HepG2 (cell line): ENCODE results near the gene CFAP100. TPM values are rescaled to one million over a fixed set of nuclear protein-coding genes. Genes with fewer than 3 reads are reported as not detected.

Source experiments
- AGO2 ChIP-seq: fragments of 200-400 bp; formaldehyde crosslinking; optimal IDR thresholded peaks from 2 replicates; pipeline ENCODE3; 2017; ENCODE audit warnings: mild to moderate bottlenecking, low read depth, low read length, moderate library complexity
- ASH2L ChIP-seq: fragments of 300-600, 200-600 bp; sonication (generic); IDR thresholded peaks from 2 replicates; pipeline ENCODE4 v1.7.0; 2017; ENCODE audit warnings: low read depth, mild to moderate bottlenecking, moderate library complexity, mixed read lengths, low read length; ENCODE audit not compliant: insufficient read length
- ATF4 ChIP-seq, 2 experiments: fragments of 450-650 bp in 1 of 2; sonication (generic) in 1 of 2; formaldehyde crosslinking; IDR thresholded peaks; 2 replicates each; pipeline versions ENCODE4 v1.5.0 to v1.8.0; 2020 to 2022; ENCODE audit warnings: mild to moderate bottlenecking in 1 of 2, missing genetic modification reagents in 1 of 2
- ATF6 ChIP-seq: sonication (generic); formaldehyde crosslinking; conservative IDR thresholded peaks from 2 replicates; pipeline ENCODE4 v1.4.0; 2020; ENCODE audit warnings: missing genetic modification reagents
- ATF7-NPFF ChIP-seq: sonication (generic); formaldehyde crosslinking; IDR thresholded peaks from 2 replicates; pipeline ENCODE4 v1.8.1; 2023; ENCODE audit warnings: mild to moderate bottlenecking, low read depth, missing genetic modification reagents, moderate library complexity
- CBX5 ChIP-seq: sonication (generic); formaldehyde crosslinking; IDR thresholded peaks from 2 replicates; pipeline ENCODE4 v1.4.0; 2020; ENCODE audit warnings: missing genetic modification reagents, borderline replicate concordance
- CENPT ChIP-seq: sonication (generic); formaldehyde crosslinking; IDR thresholded peaks from 2 replicates; pipeline ENCODE4 v1.8.0; 2022; ENCODE audit warnings: low read depth, mild to moderate bottlenecking, moderate library complexity, missing genetic modification reagents
- CREM ChIP-seq, 2 experiments: sonication (generic) in 1 of 2; formaldehyde crosslinking in 1 of 2; IDR thresholded peaks; 2 replicates each; pipeline versions ENCODE4 v1.4.0 to v1.6.1; 2016 to 2020; ENCODE audit warnings: antibody characterized with exemption in 1 of 2, mild to moderate bottlenecking in 1 of 2, missing genetic modification reagents in 1 of 2
- ESRRA ChIP-seq: sonication (generic); formaldehyde crosslinking; IDR thresholded peaks from 2 replicates; pipeline ENCODE4 v1.5.1; 2020; ENCODE audit warnings: mild to moderate bottlenecking, low read depth, missing genetic modification reagents
- HDAC2 ChIP-seq: sonication (generic); formaldehyde crosslinking; IDR thresholded peaks from 2 replicates; pipeline ENCODE4 v1.4.0; 2020; ENCODE audit warnings: missing genetic modification reagents
- SIN3B ChIP-seq: fragments of 150-350 bp; IDR thresholded peaks from 2 replicates; pipeline ENCODE4 v1.6.1; 2014; ENCODE audit warnings: low read length
- ZHX2 ChIP-seq, 2 experiments: sonication (generic) in 1 of 2; formaldehyde crosslinking in 1 of 2; IDR thresholded peaks; 2 replicates each; pipeline versions ENCODE4 v1.6.1 to v1.9.0; 2014 to 2022; ENCODE audit warnings: antibody characterized with exemption in 1 of 2, borderline replicate concordance in 1 of 2, inconsistent platforms in 1 of 2, low read depth in 1 of 2, missing genetic modification reagents in 1 of 2
- ZMYM3 ChIP-seq: sonication (generic); formaldehyde crosslinking; IDR thresholded peaks from 2 replicates; pipeline ENCODE4 v1.5.1; 2020; ENCODE audit warnings: mild to moderate bottlenecking, missing genetic modification reagents
- ZNF160 ChIP-seq: sonication (generic); formaldehyde crosslinking; IDR thresholded peaks from 2 replicates; pipeline ENCODE4 v1.8.0; 2022; ENCODE audit warnings: mild to moderate bottlenecking, inconsistent platforms, missing genetic modification reagents
- ZNF225 ChIP-seq: sonication (generic); formaldehyde crosslinking; IDR thresholded peaks from 2 replicates; pipeline ENCODE4 v1.4.0; 2020; ENCODE audit warnings: mild to moderate bottlenecking, missing genetic modification reagents
- polyA plus RNA-seq, 8 experiments: library from polyadenylated mRNA; depleted of rRNA in 3 of 8; stranded (reverse) in 7 of 8; unstranded in 1 of 8; fragments of >200 nt; fragmentation: Illumina TruSeq in 4 of 8; extraction: Trizol in 4 of 8; gene quantifications; 2 replicates each; pipeline versions ENCODE4 v1.2.1 to v1.2.3, GENCODE V29; 2011 to 2016; ENCODE audit warnings: low read depth in 4 of 8, missing spikeins in 1 of 8, mixed read lengths in 1 of 8; ENCODE audit not compliant: insufficient read depth in 1 of 8
- total RNA-seq, 5 experiments: library from RNA; depleted of rRNA; stranded (reverse); fragments of >200 nt; fragmentation: Illumina TruSeq; extraction: Trizol; gene quantifications; 2 replicates each; pipeline ENCODE4 v1.2.3, GENCODE V29; 2016; ENCODE audit warnings: low read depth in 1 of 5
- TF ChIP-seq, protein P1 (sequence below): sonication (generic); formaldehyde crosslinking; IDR thresholded peaks from 2 replicates; pipeline ENCODE4 v1.4.0; 2020; ENCODE audit warnings: missing genetic modification reagents, borderline replicate concordance

Gene CFAP100
- total and polyA plus RNA-seq, 2 of the 13 experiments (the other 11 are each of a cell fraction or from before 2014, with no cell fraction given) = 0.32 TPM; not detected in 1

DNA sequence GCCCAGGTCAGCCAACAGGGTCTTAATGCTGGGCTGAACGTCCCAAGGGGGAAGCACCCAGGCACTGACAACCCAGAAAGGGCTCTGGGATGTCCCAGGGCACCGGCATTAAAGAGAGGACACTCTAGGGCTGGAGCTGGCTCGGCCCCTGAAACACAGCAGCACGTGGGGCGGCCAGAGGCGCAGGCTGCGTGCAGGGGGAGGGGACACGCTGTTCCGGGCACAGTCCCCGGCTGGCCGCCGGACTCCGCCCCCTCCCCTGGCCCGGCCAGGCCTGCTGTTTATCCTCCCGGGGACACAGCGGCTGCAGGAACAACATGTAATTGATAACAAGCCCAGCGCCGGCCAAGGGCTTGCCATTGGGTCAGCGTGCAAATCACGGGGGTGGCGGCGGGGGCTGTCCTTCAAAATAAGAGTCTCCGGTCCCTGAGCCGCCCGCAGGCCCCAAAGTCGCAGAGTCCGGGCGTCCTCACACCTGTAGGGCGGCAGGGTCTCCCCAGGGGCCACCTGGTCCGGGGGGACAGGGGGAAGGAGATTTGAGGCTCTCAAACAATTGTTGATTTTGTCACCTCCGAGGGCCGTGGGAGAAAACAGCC, 38.8 kb upstream of the CFAP100 start (continued):
- TF ChIP-seq ZHX2 (IDR thresholded peaks at IDR 0.05; ENCODE audit: low read depth) (0 out of 2 replicates have a peak, but pooled peaks have one; percentile 19), ZHX2 (CRISPR knock-in tag; IDR thresholded peaks at IDR 0.05; ENCODE audit: borderline replicate concordance) (no peak), CENPT (CRISPR knock-in tag) (0 out of 2 replicates have a peak, but pooled peaks have one; percentile 36), ZNF160 (CRISPR knock-in tag) (no peak), HDAC2 (CRISPR knock-in tag) (peak; percentile 74; the same call in 1 of the 2 replicates), ATF6 (CRISPR knock-in tag) (0 out of 2 replicates have a peak, but pooled peaks have one; percentile 31), ATF7-NPFF (peak; percentile 85; the same call in 1 of the 2 replicates), ATF4 (CRISPR knock-in tag; IDR thresholded peaks at IDR 0.05) (peak in 1 of 2 experiments; percentile 48; a peak in 1 of 4 replicates), CBX5 (CRISPR knock-in tag) (peak; percentile 49; the same call in 1 of the 2 replicates), SIN3B (no peak), ZMYM3 (peak; percentile 80), ZNF225 (CRISPR knock-in tag) (0 out of 2 replicates have a peak, but pooled peaks have one; percentile 26), CREM (IDR thresholded peaks at IDR 0.05) (peak; percentile 50), CREM (CRISPR knock-in tag; IDR thresholded peaks at IDR 0.05) (no peak), AGO2 (peak; percentile 34), ESRRA (0 out of 2 replicates have a peak, but pooled peaks have one; percentile 38), ASH2L (peak; percentile 58)
- TF ChIP-seq, protein P1, sequence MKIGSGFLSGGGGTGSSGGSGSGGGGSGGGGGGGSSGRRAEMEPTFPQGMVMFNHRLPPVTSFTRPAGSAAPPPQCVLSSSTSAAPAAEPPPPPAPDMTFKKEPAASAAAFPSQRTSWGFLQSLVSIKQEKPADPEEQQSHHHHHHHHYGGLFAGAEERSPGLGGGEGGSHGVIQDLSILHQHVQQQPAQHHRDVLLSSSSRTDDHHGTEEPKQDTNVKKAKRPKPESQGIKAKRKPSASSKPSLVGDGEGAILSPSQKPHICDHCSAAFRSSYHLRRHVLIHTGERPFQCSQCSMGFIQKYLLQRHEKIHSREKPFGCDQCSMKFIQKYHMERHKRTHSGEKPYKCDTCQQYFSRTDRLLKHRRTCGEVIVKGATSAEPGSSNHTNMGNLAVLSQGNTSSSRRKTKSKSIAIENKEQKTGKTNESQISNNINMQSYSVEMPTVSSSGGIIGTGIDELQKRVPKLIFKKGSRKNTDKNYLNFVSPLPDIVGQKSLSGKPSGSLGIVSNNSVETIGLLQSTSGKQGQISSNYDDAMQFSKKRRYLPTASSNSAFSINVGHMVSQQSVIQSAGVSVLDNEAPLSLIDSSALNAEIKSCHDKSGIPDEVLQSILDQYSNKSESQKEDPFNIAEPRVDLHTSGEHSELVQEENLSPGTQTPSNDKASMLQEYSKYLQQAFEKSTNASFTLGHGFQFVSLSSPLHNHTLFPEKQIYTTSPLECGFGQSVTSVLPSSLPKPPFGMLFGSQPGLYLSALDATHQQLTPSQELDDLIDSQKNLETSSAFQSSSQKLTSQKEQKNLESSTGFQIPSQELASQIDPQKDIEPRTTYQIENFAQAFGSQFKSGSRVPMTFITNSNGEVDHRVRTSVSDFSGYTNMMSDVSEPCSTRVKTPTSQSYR (CRISPR knock-in tag) = peak; percentile 93
